GM19324 (cell line): ENCODE data around the gene ROBO1.
"Not testable (repeated sequence)": the region's sequence is repeated elsewhere in the genome, so short reads cannot be mapped to it uniquely, and the experiment has no call there.

ENCODE experiments used
- ATAC-seq: cut with Tn5 transposase; IDR thresholded peaks from one replicate; pipeline ENCODE4 v1.9.1; 2021; ENCODE audit warnings: mild to moderate bottlenecking, moderate library complexity; ENCODE audit not compliant: unreplicated experiment, low FRiP score

The ROBO1 gene

GRCh38 chr3:79187426-79187825 lies 580.4 kb downstream of the ROBO1 start:
- no peak for ATAC-seq

GRCh38 chr3:79184251-79184650 lies 583.5 kb downstream of the ROBO1 start:
- no peak for ATAC-seq

- no peak for ATAC-seq
These were observed 584.3 kb downstream of the ROBO1 start for GRCh38 chr3:79183496-79183895.

- ATAC-seq = no peak
These were observed 589.2 kb downstream of the ROBO1 start for GRCh38 chr3:79178471-79179180.

- no peak for ATAC-seq
These were observed 591.9 kb downstream of the ROBO1 start for GRCh38 chr3:79175870-79176269.

- ATAC-seq = not testable (repeated sequence)
These were observed 594.5 kb downstream of the ROBO1 start for GRCh38 chr3:79173259-79173658.

GRCh38 chr3:79172241-79172640 lies 595.6 kb downstream of the ROBO1 start:
- no peak for ATAC-seq

GRCh38 chr3:79170021-79170420 lies 597.8 kb downstream of the ROBO1 start:
- ATAC-seq = no peak

- ATAC-seq = no peak
These were observed 600.0 kb downstream of the ROBO1 start for GRCh38 chr3:79167651-79168416.

- ATAC-seq = no peak
These were observed 605.1 kb downstream of the ROBO1 start for GRCh38 chr3:79162653-79163052.

GRCh38 chr3:79161941-79162340 lies 605.9 kb downstream of the ROBO1 start:
- no peak for ATAC-seq

GRCh38 chr3:79160421-79160820 lies 607.4 kb downstream of the ROBO1 start:
- no peak for ATAC-seq

GRCh38 chr3:79159736-79160135 lies 608.1 kb downstream of the ROBO1 start:
- no peak for ATAC-seq

GRCh38 chr3:79157191-79157590 lies 610.6 kb downstream of the ROBO1 start:
- no peak for ATAC-seq

- ATAC-seq = no peak
These were observed 612.9 kb downstream of the ROBO1 start for GRCh38 chr3:79154865-79155264.

GRCh38 chr3:79148786-79149185 lies 619.0 kb downstream of the ROBO1 start:
- no peak for ATAC-seq

GRCh38 chr3:79146024-79146423 lies 621.8 kb downstream of the ROBO1 start:
- ATAC-seq = no peak

GRCh38 chr3:79140708-79141107 lies 627.1 kb downstream of the ROBO1 start:
- no peak for ATAC-seq

GRCh38 chr3:79139395-79140068 lies 628.3 kb downstream of the ROBO1 start:
- no peak for ATAC-seq

GRCh38 chr3:79125313-79125984 lies 642.3 kb downstream of the ROBO1 start:
- ATAC-seq = no peak

- no peak for ATAC-seq
These were observed 652.3 kb downstream of the ROBO1 start for GRCh38 chr3:79115458-79115857.
